ENCODE results near the gene CYP4B1.

The CYP4B1 gene

DNA sequence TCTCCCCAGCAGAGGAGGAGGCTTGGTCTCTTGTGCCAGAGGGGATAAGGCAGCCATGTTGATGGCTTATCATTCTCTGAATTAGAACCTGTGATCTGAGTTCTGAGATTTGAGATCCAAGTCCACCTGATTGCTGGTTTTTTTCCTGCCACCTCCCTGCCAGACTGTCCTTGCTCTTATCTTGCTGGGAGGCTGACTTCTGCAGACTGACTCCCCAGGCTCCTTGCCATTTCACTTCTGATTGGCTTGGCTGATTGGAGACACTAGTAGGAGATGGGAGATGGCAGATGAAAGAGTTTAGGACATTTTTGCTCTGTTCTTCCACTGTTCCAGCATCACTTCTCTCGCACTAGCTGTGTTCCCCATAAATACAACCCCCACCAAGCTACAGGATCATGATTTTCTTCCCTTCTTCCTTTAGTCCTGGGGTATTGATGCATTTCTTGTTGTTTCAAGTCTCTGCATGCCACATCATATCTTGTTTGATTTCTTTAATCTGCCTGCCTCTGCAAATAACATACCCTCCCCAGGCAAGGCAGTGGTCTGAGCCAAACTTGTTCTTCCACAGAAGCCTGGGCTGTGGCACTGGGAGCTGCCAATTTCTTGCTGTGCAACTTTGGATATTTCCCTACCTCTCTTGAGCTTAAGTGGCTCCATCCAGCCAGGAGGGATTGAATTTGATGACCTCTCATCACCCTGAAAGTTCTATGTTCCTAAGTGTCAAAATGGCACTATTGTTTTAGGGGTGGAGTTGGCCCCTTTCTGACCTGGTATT lies 963 bp upstream of the CYP4B1 start:
- DNase-seq (ENCODE audit: low spot score), result no peak

- DNase-seq (ENCODE audit: low spot score), result no peak
Observed at GRCh38 chr1:46800742-46801141, 1.9 kb downstream of the CYP4B1 start.

DNA sequence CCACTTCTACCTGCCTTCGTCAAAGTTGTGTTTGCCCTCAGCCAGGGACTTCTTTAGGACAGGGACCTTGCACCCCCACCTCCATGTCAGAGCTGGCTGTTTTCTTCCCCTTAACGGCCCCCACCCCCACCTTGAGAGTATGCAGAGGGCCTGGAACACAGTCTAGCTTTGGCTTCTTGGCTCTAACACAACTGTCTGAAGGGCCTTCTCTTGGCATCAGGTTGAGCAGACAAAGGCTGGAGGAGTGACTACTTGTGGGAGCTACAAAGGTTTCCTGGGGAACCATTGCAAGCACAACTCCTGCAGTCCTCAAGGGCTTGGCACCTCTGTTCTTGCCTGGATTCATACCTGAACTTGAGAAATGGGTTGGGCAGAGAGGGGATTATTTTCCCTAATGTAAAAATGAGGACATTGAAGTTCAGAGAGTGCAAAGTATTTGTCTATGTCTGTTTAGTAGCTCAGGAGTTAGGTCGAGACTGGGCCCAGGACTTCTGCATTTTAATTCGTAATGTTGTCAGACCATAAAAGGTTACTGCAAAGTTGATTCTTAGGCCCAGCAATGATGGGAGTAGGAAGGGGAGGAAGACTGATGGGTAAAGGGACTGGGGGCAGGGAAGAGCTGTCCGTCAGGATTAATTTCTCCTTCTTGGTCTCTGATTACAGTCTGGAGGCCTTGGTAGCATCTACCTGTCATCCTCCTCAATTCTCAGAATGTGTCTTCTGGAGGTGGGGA lies 2.6 kb downstream of the CYP4B1 start:
- DNase-seq (ENCODE audit: low spot score), result no peak

DNA sequence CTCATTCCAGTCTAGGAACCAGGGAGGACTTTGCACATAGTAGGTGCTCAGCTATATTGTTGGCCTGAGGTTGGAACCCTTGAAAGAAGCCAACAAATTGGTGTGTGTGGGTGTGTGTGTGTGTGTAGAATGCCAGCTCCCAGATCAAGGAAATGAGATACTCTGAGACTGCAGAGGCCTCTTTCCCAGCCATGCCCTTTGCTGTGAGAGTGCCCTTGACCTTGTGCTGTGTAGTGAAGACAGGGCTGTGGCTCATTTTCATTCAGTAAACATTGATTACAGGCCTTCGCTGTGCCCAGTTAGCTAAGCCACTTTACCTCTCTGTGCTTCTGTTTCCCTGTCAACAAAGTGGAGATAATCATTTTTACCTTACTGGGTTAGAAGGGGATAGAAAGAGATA lies 3.2 kb downstream of the CYP4B1 start:
- no peak for DNase-seq (ENCODE audit: low spot score)

DNA sequence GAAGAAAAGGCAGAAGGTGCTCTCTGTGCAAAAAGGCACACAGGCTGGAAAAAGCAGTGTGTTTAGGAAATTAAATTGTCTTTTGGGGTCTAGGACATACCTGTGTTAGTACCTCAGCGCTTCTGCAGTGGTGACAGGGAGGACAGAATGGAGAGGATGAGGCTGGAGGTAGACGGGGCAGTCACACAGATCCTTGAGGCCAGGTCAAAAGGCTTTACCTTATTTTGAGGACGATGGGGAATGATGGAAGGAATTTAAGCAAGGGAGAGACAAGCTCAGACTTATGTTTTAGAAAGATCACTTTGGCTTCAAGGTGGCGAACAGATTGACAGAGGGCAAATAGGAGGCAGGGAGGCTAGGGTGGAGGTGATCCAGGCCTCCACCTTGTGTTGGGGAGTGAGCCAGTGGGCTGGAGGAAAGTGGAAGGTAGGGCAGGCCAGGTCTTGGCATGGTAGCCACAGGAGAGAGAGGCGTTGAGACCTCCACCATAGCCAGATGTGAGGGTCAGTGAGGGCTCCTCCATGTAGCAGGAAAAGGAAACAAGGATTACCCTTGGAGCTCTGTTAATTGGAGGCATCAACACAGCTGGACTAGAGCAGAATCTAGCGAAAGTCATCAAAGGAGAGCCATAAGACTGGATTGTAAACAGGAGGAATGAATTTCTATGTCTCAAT lies 4.2 kb downstream of the CYP4B1 start:
- DNase-seq (ENCODE audit: low spot score), result no peak

DNA sequence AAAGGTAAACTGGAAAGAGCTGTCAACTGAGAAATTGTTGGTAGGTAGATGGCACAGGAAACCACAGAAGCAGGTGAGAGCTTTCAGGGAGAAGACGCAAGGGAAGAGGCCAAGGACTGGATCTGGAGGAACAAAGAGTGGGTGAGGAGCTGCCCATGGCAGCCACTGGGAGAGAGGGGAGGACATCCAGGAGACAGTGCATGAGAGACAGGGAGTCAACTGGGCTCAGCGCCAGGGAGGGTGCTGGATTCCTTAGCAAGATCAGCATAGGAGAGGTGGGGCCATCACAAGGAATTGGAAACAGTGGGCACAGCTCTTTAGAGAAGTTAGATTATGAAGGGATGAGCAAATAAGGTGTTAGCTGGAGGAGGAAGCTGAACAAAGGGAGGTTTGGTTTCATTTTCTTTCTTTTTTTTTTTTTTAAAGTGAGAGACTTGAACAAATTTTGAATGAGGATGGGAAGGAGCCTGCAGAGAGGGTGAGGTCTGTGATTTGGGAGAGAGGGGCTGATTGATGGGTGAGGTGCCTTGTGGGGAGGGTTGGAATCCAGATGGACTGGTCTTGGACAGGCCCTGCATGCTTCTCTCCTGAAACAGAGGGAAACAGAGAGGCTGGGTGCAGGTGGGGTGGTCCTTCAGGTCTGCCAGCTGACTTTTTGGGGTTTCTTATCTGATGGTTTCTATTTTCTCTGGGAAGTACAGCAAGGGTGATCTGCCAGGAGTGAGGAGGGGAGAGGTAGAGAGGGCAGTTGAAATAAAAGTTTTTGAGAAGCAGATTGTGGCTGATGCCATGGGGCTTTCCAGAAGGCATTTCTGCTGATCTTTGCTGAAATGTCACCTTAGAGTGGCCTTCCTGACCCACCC lies 5.4 kb downstream of the CYP4B1 start:
- no peak for DNase-seq (ENCODE audit: low spot score)

DNA sequence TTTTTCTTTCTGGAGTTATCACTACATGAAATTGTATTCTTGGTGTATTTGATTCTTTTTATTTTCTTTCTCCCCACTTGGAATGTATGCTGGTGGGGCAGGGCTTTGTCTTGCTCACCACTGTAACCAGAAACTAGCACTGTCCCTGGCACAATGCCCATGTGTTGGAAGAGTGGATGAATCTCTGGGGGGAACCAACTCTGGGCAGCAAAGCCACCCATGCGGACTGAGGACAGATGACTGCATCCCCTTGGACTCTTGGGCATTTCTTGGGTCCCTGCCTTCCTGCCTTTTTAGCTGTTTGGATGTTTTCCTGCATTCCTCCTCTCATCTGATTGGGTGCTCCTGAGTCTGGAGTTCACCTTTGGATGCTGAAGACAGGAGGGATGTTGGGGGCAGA lies 6.1 kb downstream of the CYP4B1 start:
- no peak for DNase-seq (ENCODE audit: low spot score)

DNA sequence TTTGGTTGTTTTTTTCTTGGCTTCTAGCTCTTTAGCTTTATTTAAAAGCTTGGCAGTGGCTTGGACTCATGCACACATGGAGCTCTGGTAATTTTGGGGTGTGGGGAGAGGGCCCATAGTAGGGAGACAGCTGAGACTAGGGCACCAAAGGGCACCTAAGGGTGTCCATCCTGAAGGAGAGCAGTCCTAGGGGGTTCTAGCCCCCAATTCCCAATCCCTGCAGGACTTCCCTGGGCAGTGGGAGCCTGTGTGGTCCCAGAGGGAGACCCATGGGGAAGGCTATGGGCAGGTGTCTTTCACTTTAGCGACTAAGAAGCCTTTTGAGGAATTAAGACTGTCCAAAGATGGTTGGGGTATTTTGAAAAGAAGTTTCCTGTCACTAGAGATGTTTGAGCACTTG lies 6.9 kb downstream of the CYP4B1 start:
- no peak for DNase-seq (ENCODE audit: low spot score)

DNA sequence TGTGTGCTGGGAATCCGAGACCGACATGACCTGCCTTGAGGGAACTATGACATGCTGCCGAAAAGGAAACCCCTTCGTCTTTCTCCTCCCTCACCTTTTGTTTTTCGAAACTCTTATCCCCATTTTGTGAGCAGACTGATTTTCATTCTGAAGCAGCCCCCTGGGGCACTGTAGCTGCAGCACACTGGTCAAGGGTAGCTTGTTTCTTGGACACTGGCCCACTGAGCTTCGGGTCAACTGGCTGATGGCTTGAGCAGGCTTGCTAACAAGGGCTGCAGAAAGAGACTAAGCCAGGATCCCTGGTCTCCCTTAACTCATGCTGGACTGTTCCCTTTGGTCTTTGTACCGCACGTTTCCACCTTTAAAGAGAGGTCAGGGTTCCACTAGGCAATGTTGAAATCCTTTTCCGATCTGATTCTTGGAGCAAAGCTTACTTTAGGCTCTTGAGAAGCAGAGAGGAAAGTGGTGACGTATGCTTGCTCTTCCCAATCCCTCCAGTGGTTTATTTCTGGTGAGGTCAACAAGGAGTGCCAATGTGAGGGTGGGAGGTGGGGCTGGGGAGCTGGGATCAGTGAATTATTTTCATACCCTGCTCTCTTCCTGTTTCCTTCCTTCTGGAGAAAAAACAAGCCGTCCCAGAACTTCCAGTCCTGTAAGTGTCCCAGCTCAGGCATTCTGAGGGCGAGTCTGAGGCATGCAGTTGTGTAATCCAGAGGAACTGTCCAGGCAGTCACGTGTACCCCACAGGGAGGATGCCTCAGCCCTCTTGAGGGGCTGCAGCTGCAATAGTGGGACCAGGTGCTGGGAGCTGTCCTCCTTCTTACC lies 7.6 kb downstream of the CYP4B1 start:
- no peak for DNase-seq (ENCODE audit: low spot score)

DNA sequence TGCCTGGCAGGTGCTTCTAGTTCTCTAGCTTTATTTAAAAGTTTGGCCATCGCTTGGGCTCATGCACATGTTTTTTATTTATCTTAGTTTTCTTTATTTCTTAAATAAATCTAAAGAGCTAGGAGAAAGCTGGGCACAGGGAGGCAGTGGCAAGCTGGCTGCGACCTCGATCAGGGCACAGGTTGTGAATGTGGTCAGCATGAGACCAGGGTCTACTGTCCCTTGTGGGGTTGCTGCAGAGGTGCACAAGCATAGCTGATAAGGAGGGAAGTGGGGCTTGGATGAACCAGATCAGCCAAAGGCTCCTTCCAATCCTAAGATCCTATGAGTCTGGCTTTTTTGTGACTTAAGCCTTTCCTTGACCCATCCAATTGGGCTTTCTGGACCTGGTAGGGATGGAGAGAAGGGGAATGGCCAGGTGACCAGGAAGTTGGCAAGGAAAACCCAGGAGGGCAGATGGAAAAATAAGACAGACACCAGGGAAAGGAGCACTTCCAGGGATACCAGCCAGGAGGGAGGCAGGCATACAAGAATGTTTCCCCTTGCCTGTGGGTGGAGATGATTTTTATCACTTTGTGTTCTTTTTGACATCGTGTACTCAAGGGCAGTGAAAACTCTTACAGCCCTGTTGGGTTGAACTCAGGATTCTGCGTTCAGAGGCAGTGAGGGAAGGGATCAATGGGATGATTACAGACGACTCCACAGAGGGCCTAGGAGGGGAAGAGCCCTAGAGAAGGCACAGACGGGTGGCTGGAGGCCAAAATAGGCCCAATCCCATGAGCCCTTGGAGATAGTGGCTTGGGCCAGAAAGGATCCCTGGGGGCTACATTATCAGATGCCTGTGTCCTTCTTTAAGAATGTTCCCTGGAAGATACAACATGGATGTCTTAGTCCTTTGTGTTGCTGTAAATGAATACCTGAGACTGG lies 8.5 kb downstream of the CYP4B1 start:
- no peak for DNase-seq (ENCODE audit: low spot score)

DNA sequence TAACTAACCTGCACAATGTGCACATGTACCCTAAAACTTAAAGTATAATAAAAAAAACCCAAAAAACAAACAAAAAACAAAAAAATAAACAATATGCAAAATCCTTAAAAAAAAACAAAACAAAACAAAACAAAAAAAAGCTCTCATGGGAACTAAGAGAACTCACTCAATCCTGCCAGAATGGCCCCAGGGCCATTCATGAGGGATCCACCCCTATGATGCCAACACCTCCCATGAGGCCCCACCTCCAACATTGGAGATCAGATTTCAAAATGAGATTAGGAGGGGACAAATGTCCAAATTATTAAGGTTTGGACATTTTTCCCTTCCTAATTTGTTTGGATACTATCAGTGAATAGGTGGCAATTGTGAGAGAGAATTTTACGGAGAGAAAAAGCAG lies 10.2 kb downstream of the CYP4B1 start:
- DNase-seq (ENCODE audit: low spot score), result no peak

GRCh38 chr1:46809904-46810303 lies 11.1 kb downstream of the CYP4B1 start:
- no peak for DNase-seq (ENCODE audit: low spot score)

DNA sequence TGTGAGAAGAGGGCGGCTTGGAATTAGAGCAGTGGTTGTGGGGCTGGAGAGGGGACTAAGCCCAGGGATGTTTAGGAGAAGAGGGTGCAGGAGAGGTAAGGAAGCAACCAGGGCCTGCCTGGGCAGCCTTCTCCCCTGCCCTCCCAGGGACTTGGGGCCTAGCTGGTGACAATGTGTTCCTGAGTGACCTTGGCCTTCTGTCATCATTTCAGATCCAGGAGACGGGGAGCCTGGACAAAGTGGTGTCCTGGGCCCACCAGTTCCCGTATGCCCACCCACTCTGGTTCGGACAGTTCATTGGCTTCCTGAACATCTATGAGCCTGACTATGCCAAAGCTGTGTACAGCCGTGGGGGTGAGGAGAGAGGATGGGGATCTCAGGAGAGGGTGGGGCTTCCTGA lies 11.8 kb downstream of the CYP4B1 start:
- DNase-seq (ENCODE audit: low spot score), result no peak

GRCh38 chr1:46811053-46811452 lies 12.2 kb downstream of the CYP4B1 start:
- DNase-seq (ENCODE audit: low spot score), result no peak

DNA sequence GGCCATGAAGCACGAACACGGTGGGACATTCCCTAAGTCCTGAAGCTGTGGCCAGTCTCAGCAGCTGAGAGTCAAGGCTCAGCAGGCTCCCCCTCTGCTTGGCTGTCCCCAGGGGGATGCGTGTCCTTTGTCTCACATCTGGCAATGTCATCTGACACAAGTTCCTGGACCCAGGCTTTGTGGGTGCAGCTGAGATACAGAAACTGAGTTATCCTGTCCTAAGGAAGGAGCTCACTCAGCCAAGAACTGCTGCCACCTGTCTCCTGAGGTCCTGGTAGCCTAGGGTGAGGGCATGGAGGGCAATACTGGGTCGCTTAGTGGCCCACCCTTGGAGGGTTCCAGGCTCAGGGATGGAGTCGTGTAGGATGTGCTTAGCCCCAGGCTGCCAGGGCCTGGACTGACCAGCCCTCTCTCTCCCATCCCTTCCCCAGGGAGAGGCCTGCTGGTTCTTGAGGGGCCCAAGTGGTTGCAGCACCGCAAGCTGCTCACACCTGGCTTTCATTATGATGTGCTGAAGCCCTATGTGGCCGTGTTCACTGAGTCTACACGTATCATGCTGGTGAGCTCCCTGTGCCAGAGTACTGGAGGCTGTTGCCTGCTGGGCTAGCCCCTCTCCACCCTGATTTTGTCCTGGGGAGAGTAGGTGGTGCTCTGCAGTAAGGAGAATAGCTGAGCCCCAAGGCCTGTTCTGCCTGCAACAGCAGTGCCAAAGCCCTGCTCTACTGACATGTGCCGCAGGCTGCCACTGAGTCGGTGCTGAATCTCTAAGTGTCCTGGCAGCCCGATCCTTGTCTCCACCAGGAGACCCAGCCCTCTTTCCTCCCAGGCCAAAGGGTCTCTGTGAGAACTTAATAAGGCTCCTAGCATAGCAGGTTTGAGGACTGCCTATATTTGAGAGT lies 13.5 kb downstream of the CYP4B1 start:
- no peak for DNase-seq (ENCODE audit: low spot score)

- no peak for DNase-seq (ENCODE audit: low spot score)
Observed at GRCh38 chr1:46812996-46813857, 14.4 kb downstream of the CYP4B1 start.

DNA sequence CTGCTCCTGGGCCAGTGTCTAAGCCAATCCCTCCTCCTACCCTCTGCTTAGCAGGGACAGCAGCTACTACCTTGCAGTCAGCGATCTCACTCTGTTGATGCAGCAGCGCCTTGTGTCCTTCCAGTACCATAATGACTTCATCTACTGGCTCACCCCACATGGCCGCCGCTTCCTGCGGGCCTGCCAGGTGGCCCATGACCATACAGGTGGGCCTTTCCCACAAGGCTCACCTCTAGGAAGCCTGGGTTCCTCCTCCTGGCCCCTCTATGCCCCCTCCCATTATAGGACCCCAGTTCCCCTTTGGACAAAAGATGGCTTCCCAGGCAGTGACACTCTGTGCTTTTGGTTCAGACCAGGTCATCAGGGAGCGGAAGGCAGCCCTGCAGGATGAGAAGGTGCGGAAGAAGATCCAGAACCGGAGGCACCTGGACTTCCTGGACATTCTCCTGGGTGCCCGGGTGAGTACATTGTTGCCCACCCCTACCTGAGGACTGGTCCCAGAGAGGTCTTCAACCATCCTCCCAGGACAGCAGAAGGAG lies 15.1 kb downstream of the CYP4B1 start:
- DNase-seq (ENCODE audit: low spot score), result no peak

GRCh38 chr1:46815133-46815532 lies 16.3 kb downstream of the CYP4B1 start:
- no peak for DNase-seq (ENCODE audit: low spot score)

Measured in COLO829 (cell line).